Activated CD8-positive, alpha-beta T cell treated with anti-CD3 and anti-CD28 coated beads, Interleukin-2, amount 10 ng/mL, durations not matched to agents 7 days and 5 days (primary cell): ENCODE results near the gene MOCS3. TPM values are rescaled to one million over a fixed set of nuclear protein-coding genes. Genes with fewer than 3 reads are reported as not detected.

Experiments
- total RNA-seq, 2 experiments: library from RNA; stranded (reverse); gene quantifications; one replicate each; pipeline ENCODE4 v1.2.3, GENCODE V29; 2021

MOCS3 gene
- total RNA-seq, 2 experiments from 2014 or later, result 4.8 to 5.7 TPM

Other genes with a start within 250 kb of the MOCS3 start
- gene PARD6B, start 227.2 kb upstream of the MOCS3 start, total RNA-seq, result 1 to 10 TPM; 4.3 to 6.0 TPM
- 10 to 100 TPM; 29.3 to 32.6 TPM for gene BCAS4, start 163.8 kb upstream of the MOCS3 start, total RNA-seq
- gene ADNP, start 27.4 kb upstream of the MOCS3 start, total RNA-seq, result 10 to 100 TPM; 62.5 to 67.6 TPM
- 10 to 100 TPM; 50.6 to 53.0 TPM for gene DPM1, start 286 bp upstream of the MOCS3 start, total RNA-seq
- not detected for gene KCNG1, start 64.3 kb downstream of the MOCS3 start, total RNA-seq